Stimulated activated CD8-positive, alpha-beta memory T cell treated with anti-CD3 and anti-CD28 coated beads, Interleukin-7, amount 100 ng/mL, for 24 hours (primary cell): ENCODE data around the gene SEC14L1.

Experiments
- DNase-seq: peaks from one replicate; pipeline ENCODE4 v3.0.0-alpha.2; 2020; ENCODE audit warnings: low read depth

Gene SEC14L1

DNA sequence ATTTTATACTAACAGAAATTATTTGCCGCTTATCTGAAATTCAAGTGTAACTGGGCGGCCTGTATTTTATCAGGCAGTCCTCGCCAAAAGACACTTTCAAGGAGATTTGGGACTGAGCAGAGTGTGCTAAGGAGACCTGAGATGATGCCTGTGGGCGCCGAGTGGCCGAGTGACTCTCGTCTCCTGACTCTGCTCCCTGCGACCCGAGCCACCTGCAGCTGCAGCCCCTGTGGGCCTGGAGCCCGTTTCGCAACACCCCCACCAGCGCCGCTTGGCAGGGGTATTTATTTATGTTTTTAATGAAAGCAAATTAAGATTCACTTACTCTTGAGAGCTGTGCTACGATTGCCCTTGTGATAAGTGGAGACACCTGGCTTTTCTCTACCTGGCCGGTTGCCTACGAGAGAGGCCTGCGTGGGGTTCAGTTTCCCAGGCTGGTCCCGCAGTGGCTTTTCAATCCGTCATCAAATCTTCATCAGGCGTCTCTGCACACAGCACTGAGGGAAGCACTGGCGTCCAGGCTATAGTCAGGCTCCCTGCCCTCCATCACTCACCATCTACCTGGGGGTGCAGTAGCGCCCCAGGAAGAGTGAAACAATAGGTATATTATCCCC, 124.0 kb downstream of the SEC14L1 start:
- no peak for DNase-seq

DNA sequence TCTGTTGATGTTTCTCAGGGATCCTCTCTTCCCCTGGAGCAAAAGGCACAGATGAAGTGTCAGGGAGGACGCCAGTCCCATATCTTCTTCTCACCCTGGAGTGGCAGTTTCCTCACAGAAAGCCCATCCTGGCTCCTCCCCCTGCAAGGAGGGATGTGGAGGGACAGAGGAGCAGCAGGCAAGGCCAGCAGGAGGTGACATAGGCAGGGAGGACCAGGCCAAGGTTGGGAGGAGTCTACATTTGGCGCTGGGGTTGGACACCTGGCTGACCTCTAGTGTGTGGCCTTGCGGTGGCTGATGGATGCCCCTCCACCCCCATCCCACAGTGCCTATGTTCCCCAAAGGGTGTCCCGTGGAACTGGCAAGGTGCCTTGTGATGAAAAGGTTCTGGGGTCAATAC, 125.4 kb downstream of the SEC14L1 start:
- no peak for DNase-seq
